Measurements from ENCODE around the gene CAPN1. TPM values are rescaled to one million over a fixed set of nuclear protein-coding genes. Genes with fewer than 3 reads are reported as not detected.
A peak's percentile ranks its signal among the peaks of the same experiment; 100 is the strongest.

The CAPN1 gene
- total and polyA plus RNA-seq, 2 of the 13 experiments (the other 11 are each of a cell fraction or from before 2014, with no cell fraction given): 57.3 to 82.6 TPM

GRCh38 chr11:65165410-65166317 lies 16.1 kb upstream of the CAPN1 start (continued):
- TF ChIP-seq ZNF414 (CRISPR knock-in tag; IDR thresholded peaks at IDR 0.05): no peak; the same call in 1 of the 2 replicates
- TF ChIP-seq CEBPB (IDR thresholded peaks at IDR 0.05; ENCODE audit: borderline replicate concordance, low read depth, low read length): no peak
- no peak for TF ChIP-seq ZNF18 (CRISPR knock-in tag; IDR thresholded peaks at IDR 0.05; ENCODE audit: insufficient replicate concordance)
- no peak for TF ChIP-seq ZKSCAN1 (IDR thresholded peaks at IDR 0.05; ENCODE audit: low read length)
- no peak for TF ChIP-seq ZNF839 (CRISPR knock-in tag; IDR thresholded peaks at IDR 0.05; ENCODE audit: borderline replicate concordance)
- peak; percentile 80 for TF ChIP-seq FOXP4 (CRISPR knock-in tag; IDR thresholded peaks at IDR 0.05)
- peak; percentile 55 for TF ChIP-seq SPEN (CRISPR knock-in tag; IDR thresholded peaks at IDR 0.05; ENCODE audit: low read depth)
- no peak for TF ChIP-seq SYNCRIP (IDR thresholded peaks at IDR 0.05; ENCODE audit: insufficient read depth, low read depth, low read length)
- no peak; the same call in 1 of the 2 replicates for TF ChIP-seq LBX2 (CRISPR knock-in tag; IDR thresholded peaks at IDR 0.05; ENCODE audit: borderline replicate concordance)
- TF ChIP-seq FOSL1 (CRISPR knock-in tag; IDR thresholded peaks at IDR 0.05; ENCODE audit: borderline replicate concordance): no peak
- no peak for TF ChIP-seq ZNF260 (CRISPR knock-in tag; IDR thresholded peaks at IDR 0.05; ENCODE audit: borderline replicate concordance, low read depth)
- TF ChIP-seq JUN (CRISPR knock-in tag; IDR thresholded peaks at IDR 0.05): 0 out of 2 replicates have a peak, but pooled peaks have one; percentile 26
- TF ChIP-seq ZNF749 (CRISPR knock-in tag; IDR thresholded peaks at IDR 0.05; ENCODE audit: borderline replicate concordance): no peak
- TF ChIP-seq MAFF (IDR thresholded peaks at IDR 0.05; ENCODE audit: low read depth, low read length): peak; percentile 43
- no peak for TF ChIP-seq RBM22 (optimal IDR thresholded peaks at IDR 0.05; ENCODE audit: low read length)
- TF ChIP-seq SALL1 (CRISPR knock-in tag; IDR thresholded peaks at IDR 0.05): peak; percentile 90
- peak; percentile 47; the same call in 1 of the 2 replicates for TF ChIP-seq ARID4A (CRISPR knock-in tag; IDR thresholded peaks at IDR 0.05; ENCODE audit: borderline replicate concordance)
- no peak for TF ChIP-seq JARID2 (CRISPR knock-in tag; IDR thresholded peaks at IDR 0.05; ENCODE audit: insufficient replicate concordance)
- no peak for TF ChIP-seq MEIS1 (CRISPR knock-in tag; IDR thresholded peaks at IDR 0.05; ENCODE audit: borderline replicate concordance)
